Neural cell (in vitro differentiated cells): ENCODE measurements around the gene ACAA2. TPM values are rescaled to one million over a fixed set of nuclear protein-coding genes. Genes with fewer than 3 reads are reported as not detected.

Source experiments
- H2AFZ ChIP-seq: fragments of 200-600, 300-800 bp; sonication (generic), shearing (Covaris generic); 2 replicates; pipeline ENCODE4 v1.6.0; 2014; ENCODE audit warnings: low read depth, mild to moderate bottlenecking, antibody characterized with exemption, low read length, moderate library complexity
- H3F3A ChIP-seq: fragments of 200-600 bp; shearing (Covaris generic); 2 replicates; pipeline ENCODE4 v1.6.1; 2016; ENCODE audit warnings: mild to moderate bottlenecking, moderate library complexity, mixed read lengths, antibody characterized with exemption, low read length; ENCODE audit not compliant: insufficient read depth, poor library complexity, severe bottlenecking
- H3K27ac ChIP-seq: fragments of 200-600, 300-800 bp; sonication (generic), shearing (Covaris generic); 2 replicates; pipeline ENCODE4 v1.5.1; 2014; ENCODE audit warnings: mild to moderate bottlenecking, low read length, moderate library complexity
- H3K27me3 ChIP-seq: fragments of 300-800, 200-600 bp; sonication (generic), shearing (Covaris generic); 2 replicates; pipeline ENCODE4 v1.6.0; 2014; ENCODE audit warnings: mild to moderate bottlenecking, low read depth, low read length, moderate library complexity; ENCODE audit not compliant: insufficient read depth
- H3K36me3 ChIP-seq: fragments of 300-800, 200-600 bp; sonication (generic), shearing (Covaris generic); 2 replicates; pipeline ENCODE4 v1.5.1; 2014; ENCODE audit warnings: mild to moderate bottlenecking, antibody characterized with exemption, low read length, moderate library complexity; ENCODE audit not compliant: insufficient read depth
- H3K4me2 ChIP-seq: fragments of 300-800, 200-600 bp; sonication (generic), shearing (Covaris generic); 2 replicates; pipeline ENCODE4 v1.6.0; 2014; ENCODE audit warnings: mild to moderate bottlenecking, low read length
- H3K4me3 ChIP-seq: fragments of 300-800, 200-600 bp; sonication (generic), shearing (Covaris generic); 2 replicates; pipeline ENCODE4 v1.5.1; 2014; ENCODE audit warnings: mild to moderate bottlenecking, low read length, moderate library complexity
- H3K79me2 ChIP-seq: fragments of 200-600 bp; shearing (Covaris generic); replicated peaks from 2 replicates; pipeline ENCODE4 v1.6.0; 2014; ENCODE audit warnings: mild to moderate bottlenecking, low read length, moderate library complexity; ENCODE audit not compliant: insufficient read depth
- H3K9ac ChIP-seq: fragments of 300-800, 200-600 bp; sonication (generic), shearing (Covaris generic); 2 replicates; pipeline ENCODE4 v1.6.1; 2016; ENCODE audit warnings: mild to moderate bottlenecking, low read length, mixed read lengths
- H3K9me2 ChIP-seq: fragments of 200-600 bp; shearing (Covaris generic); 2 replicates; pipeline ENCODE4 v1.6.1; 2016; ENCODE audit warnings: mild to moderate bottlenecking, low read length, mixed read lengths; ENCODE audit not compliant: insufficient read depth
- H3K9me3 ChIP-seq: fragments of 200-600, 300-800 bp; sonication (generic), shearing (Covaris generic); 2 replicates; pipeline ENCODE4 v1.6.1; 2016; ENCODE audit warnings: mild to moderate bottlenecking, mixed run types, low read length, moderate library complexity, mixed read lengths
- H4K20me1 ChIP-seq: fragments of 200-600 bp; shearing (Covaris generic); 2 replicates; pipeline ENCODE4 v1.6.1; 2016; ENCODE audit warnings: mild to moderate bottlenecking, mixed run types; ENCODE audit not compliant: insufficient read depth
- CTCF ChIP-seq: fragments of 450-650 bp; IDR thresholded peaks from 2 replicates; pipeline ENCODE4 v1.5.1; 2014; ENCODE audit warnings: antibody characterized with exemption, mild to moderate bottlenecking, moderate library complexity; ENCODE audit not compliant: poor library complexity, severe bottlenecking
- EP300 ChIP-seq: fragments of 450-650 bp; conservative IDR thresholded peaks from 2 replicates; pipeline ENCODE4 v1.6.1; 2014; ENCODE audit warnings: antibody characterized with exemption, mild to moderate bottlenecking, moderate library complexity; ENCODE audit not compliant: poor library complexity, severe bottlenecking
- EZH2 ChIP-seq: fragments of 200-600, 300-800 bp; shearing (Covaris generic), sonication (generic); IDR thresholded peaks from 2 replicates; pipeline ENCODE4 v1.6.1; 2014; ENCODE audit warnings: antibody characterized with exemption, low read length, borderline replicate concordance, mild to moderate bottlenecking; ENCODE audit not compliant: insufficient read depth, poor library complexity, severe bottlenecking
- MXI1 ChIP-seq: fragments of 450-650 bp; conservative IDR thresholded peaks from 2 replicates; pipeline ENCODE4 v1.6.1; 2014; ENCODE audit warnings: antibody characterized with exemption, mild to moderate bottlenecking; ENCODE audit not compliant: poor library complexity, severe bottlenecking
- POLR2AphosphoS5 ChIP-seq: IDR thresholded peaks from 2 replicates; pipeline ENCODE4 v1.6.1; 2012
- REST ChIP-seq: IDR thresholded peaks from 2 replicates; pipeline ENCODE4 v1.6.1; 2012; ENCODE audit warnings: borderline replicate concordance
- SMC3 ChIP-seq: fragments of 450-650 bp; conservative IDR thresholded peaks from 2 replicates; pipeline ENCODE4 v1.6.1; 2014; ENCODE audit warnings: antibody characterized with exemption, mild to moderate bottlenecking, moderate library complexity; ENCODE audit not compliant: poor library complexity
- TAF1 ChIP-seq: IDR thresholded peaks from 2 replicates; pipeline ENCODE4 v1.6.1; 2012; ENCODE audit warnings: low read depth
- polyA plus RNA-seq: library from polyadenylated mRNA; depleted of rRNA; stranded (reverse); fragments of >200 nt; gene quantifications from 2 replicates; pipeline ENCODE4 v1.2.3, GENCODE V29; 2014

Gene ACAA2
- polyA plus RNA-seq, 1 donor from 2014 or later, result 6.3 TPM

- Histone ChIP-seq H3K79me2 (no peaks in the 10 kb centered on the region), H3K9me2 (no peaks in the 10 kb centered on the region), H3K4me3 (no peak overlapping the region), H3K27me3 (no peaks in the 10 kb centered on the region), H3K27ac (no peak overlapping the region), H3F3A (no peaks in the 10 kb centered on the region), H3K4me2 (no peak overlapping the region), H3K9me3 (no peaks in the 10 kb centered on the region), H3K9ac (no peak overlapping the region), H2AFZ (no peak overlapping the region), H4K20me1 (no peaks in the 10 kb centered on the region), H3K36me3 (no peaks in the 10 kb centered on the region)
- TF ChIP-seq REST (no peak), TAF1 (no peak), EZH2 (no peak), POLR2AphosphoS5 (no peak)
Measured at GRCh38 chr18:49742316-49743116, 70.8 kb downstream of the ACAA2 start.

GRCh38 chr18:49739275-49739674, 74.1 kb downstream of the ACAA2 start:
- Histone ChIP-seq H3K27ac (no peak overlapping the region), H3K9me2 (no peaks in the 10 kb centered on the region), H3K9ac (no peak overlapping the region), H3K79me2 (no peaks in the 10 kb centered on the region), H3K4me2 (no peak overlapping the region), H3K36me3 (no peaks in the 10 kb centered on the region), H3K27me3 (no peaks in the 10 kb centered on the region), H3F3A (no peaks in the 10 kb centered on the region), H3K9me3 (no peaks in the 10 kb centered on the region), H3K4me3 (no peak overlapping the region), H4K20me1 (no peaks in the 10 kb centered on the region), H2AFZ (no peak overlapping the region)
- TF ChIP-seq EZH2 (no peak), MXI1 (no peak), REST (no peak), TAF1 (no peak), SMC3 (no peak), EP300 (no peak), CTCF (no peak)
